Esophagus (tissue), 2 donors: ENCODE results near the gene PLCB1. TPM values are rescaled to one million over a fixed set of nuclear protein-coding genes. Genes with fewer than 3 reads are reported as not detected.

ENCODE experiments used
- H3K27ac ChIP-seq, 2 donors: one replicate each; pipeline ENCODE4 v1.5.1; 2013; ENCODE audit warnings: low read depth in 2 of 2, mild to moderate bottlenecking in 2 of 2, inconsistent platforms in 1 of 2, low read length in 1 of 2, moderate library complexity in 1 of 2
- H3K27me3 ChIP-seq, 2 donors: one replicate each; pipeline ENCODE4 v1.6.1; 2013; ENCODE audit warnings: low read length in 2 of 2, control low read depth in 1 of 2, mild to moderate bottlenecking in 1 of 2; ENCODE audit not compliant: insufficient read depth in 2 of 2, control insufficient read depth in 1 of 2
- H3K36me3 ChIP-seq, 2 donors: one replicate each; pipeline ENCODE4 v1.6.1; 2013; ENCODE audit warnings: low read length in 1 of 2; ENCODE audit not compliant: control insufficient read depth in 2 of 2, insufficient read depth in 2 of 2
- H3K4me1 ChIP-seq, 2 donors: one replicate each; pipeline ENCODE4 v1.6.1; 2013; ENCODE audit warnings: low read length in 1 of 2; ENCODE audit not compliant: control insufficient read depth in 2 of 2, insufficient read depth in 2 of 2
- H3K4me3 ChIP-seq, 2 donors: one replicate each; pipeline ENCODE4 v1.5.1; 2013; ENCODE audit warnings: low read length in 2 of 2, mild to moderate bottlenecking in 2 of 2, low read depth in 1 of 2, moderate library complexity in 1 of 2
- H3K9me3 ChIP-seq, 2 donors: one replicate each; pipeline ENCODE4 v1.6.1; 2013; ENCODE audit warnings: mild to moderate bottlenecking in 2 of 2, low read depth in 1 of 2, low read length in 1 of 2, moderate library complexity in 1 of 2; ENCODE audit not compliant: control insufficient read depth in 2 of 2, insufficient read depth in 1 of 2
- WGBS, 2 donors: extraction: QIAGEN DNeasy Blood & Tissue Kit; methylation state at CpG; one replicate each; pipeline ENCODE4 v1.1.7; 2013; 5-methylcytosine and 5-hydroxymethylcytosine counted together
- polyA plus RNA-seq, 2 donors: library from polyadenylated mRNA; stranded (reverse); fragments of 200-250 nt; gene quantifications; one replicate each; pipeline ENCODE4 v1.2.3, GENCODE V29; 2013
- donor health status: healthy with polysubstance abuse.
- donor health status: Bipolar disorder and iron deficiency.

Gene PLCB1
- polyA plus RNA-seq, 2 donors = 1.7 to 3.0 TPM

DNA sequence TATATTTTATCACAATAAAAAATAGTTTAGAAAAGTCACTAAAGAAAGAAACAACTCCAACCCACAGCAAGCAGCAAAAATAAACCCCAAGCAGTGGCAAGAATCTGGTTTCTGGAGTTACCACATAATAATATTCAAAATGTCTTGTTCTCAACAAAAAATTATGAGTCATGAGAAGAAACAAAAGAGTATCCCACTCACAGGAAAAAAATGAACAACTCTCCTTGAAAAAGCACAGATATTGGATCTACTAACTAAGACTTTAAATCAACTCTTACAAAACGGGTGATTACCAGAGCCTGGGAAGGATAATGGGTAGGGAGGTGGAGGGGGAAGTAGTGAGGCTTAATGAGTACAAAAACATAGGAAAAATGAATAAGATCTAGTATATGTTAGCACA is 425.6 kb downstream of the PLCB1 start:
- H3K4me1 ChIP-seq = no peaks in the 10 kb centered on the region
- no peaks in the 10 kb centered on the region for H3K9me3 ChIP-seq
- no peak overlapping the region for H3K27ac ChIP-seq
- WGBS, 2 donors = 78 to 83% methylated on average over 1 of the region's 1 CpG
- H3K36me3 ChIP-seq = no peaks in the 10 kb centered on the region
- H3K4me3 ChIP-seq = no peak overlapping the region
- H3K27me3 ChIP-seq = no peaks in the 10 kb centered on the region

DNA sequence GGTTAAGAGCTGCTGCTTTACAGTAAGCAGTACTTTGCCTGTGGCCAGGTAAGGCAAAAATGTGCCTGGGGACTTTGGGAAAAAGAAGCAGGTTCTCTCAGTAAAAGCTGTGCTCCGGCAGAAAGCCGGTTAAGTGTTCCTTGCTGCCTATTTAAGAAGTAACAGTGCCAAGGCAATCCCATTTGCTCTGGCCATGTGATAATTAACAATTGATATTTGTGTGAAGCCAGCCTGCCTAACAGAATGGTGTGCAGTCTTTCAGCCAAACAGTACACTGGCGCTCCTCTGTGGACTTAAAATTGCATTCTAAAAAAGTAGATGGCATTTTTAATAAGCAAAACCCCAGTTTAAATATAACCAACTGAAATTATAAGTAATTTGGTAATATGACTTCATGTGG is 430.3 kb downstream of the PLCB1 start:
- Histone ChIP-seq H3K27me3 (no peaks in the 10 kb centered on the region), H3K9me3 (no peaks in the 10 kb centered on the region), H3K4me1 (no peaks in the 10 kb centered on the region), H3K27ac (no peak overlapping the region), H3K4me3 (no peak overlapping the region), H3K36me3 (no peaks in the 10 kb centered on the region)
- 91 to 93% methylated on average over 3 of the region's 3 CpGs for WGBS, 2 donors

DNA sequence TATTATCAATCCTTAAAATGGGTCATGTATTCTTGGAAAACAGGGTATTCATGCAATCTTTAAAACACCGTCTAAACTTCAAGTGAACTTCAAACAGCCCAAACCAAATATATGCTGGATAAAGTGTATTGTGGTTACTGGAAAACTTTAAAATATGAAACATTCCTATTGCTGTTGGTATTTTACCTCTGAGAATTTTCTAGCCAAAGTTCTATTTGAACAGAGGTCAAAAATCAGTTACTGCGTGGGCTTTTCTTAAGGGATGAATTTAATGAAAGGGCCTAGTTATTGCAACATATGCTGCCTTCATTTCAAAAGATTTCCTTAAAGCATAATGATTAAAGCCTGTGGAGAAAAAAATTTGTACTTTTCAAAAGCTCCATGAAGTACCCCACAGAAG is 436.0 kb downstream of the PLCB1 start:
- Histone ChIP-seq H3K27ac (no peak overlapping the region), H3K27me3 (no peaks in the 10 kb centered on the region)
- 63 to 71% methylated on average over 2 of the region's 2 CpGs for WGBS, 2 donors

DNA sequence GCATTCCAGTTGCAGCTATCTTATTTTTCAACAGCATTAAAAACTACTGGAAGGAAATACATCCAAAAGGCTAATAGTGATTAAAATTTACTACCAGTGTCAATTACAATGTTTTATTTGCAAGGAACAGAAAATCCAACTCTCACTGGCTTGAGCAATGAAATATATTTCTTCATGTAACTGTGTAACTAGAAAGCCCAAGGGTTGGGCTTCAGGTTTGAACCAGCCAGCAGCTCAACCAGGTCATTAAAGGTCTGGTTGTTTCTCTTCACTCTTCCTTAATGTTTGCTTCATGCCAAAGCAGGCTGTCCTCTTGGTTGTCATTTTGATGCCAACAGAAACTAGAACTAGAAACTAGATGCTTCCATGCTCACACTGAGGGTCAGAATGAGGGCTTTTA is 437.7 kb downstream of the PLCB1 start:
- no peaks in the 10 kb centered on the region for H3K36me3 ChIP-seq
- no peaks in the 10 kb centered on the region for H3K9me3 ChIP-seq
- H3K27me3 ChIP-seq = no peaks in the 10 kb centered on the region
- no peaks in the 10 kb centered on the region for H3K4me1 ChIP-seq
- H3K4me3 ChIP-seq = no peak overlapping the region
- no peak overlapping the region for H3K27ac ChIP-seq

More for the DNA sequence above, 436.0 kb downstream of the PLCB1 start:
- Histone ChIP-seq H3K4me1 (no peaks in the 10 kb centered on the region), H3K4me3 (no peak overlapping the region), H3K9me3 (no peaks in the 10 kb centered on the region), H3K36me3 (no peaks in the 10 kb centered on the region)

DNA sequence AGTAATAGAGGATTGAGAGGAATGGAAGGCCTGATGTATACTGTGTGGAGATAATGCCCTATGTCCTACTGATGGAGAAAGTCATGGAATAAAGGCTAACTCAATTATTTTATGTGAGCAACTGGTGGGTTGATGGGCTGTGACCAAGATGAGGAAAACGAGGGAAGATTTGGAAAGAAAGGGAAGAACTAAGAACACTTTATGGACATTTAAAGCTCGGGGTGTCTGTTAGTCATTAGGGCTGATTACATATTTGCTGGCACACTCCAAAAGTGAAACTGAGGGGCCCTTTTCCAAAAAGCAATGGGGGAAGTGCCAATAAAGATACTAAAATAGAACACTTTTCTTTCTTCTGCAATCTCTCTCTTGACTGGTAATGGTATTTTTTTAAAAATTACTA is 439.5 kb downstream of the PLCB1 start:
- 51% methylated on average over 2 of the region's 2 CpGs for WGBS, 2 donors
- no peaks in the 10 kb centered on the region for H3K4me1 ChIP-seq
- no peak overlapping the region for H3K4me3 ChIP-seq
- no peak overlapping the region for H3K27ac ChIP-seq
- H3K36me3 ChIP-seq = no peaks in the 10 kb centered on the region
- H3K9me3 ChIP-seq = no peaks in the 10 kb centered on the region
- H3K27me3 ChIP-seq = no peaks in the 10 kb centered on the region

DNA sequence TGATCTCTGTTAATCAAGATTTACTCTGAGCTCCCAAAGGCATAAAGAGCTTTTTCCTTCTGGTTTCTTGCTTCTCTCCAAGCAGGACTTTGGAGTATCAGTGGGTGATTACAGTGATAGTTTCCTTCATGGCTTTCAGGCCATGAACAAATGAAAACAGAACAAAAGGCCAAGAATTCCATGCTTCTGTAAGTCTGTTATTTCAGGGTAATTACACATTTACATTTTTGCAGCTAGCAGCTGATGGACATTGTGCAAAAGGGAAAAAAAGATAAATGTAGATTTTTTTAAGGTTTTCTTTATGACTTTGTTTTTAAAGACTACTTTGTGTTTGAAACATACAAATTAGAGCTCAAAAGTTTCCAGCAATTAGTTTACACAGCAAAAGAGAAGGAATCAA is 441.6 kb downstream of the PLCB1 start:
- no peak overlapping the region for H3K27ac ChIP-seq
- no peaks in the 10 kb centered on the region for H3K36me3 ChIP-seq
- H3K27me3 ChIP-seq = no peaks in the 10 kb centered on the region
- no peak overlapping the region for H3K4me3 ChIP-seq
- H3K4me1 ChIP-seq = no peaks in the 10 kb centered on the region
- H3K9me3 ChIP-seq = no peaks in the 10 kb centered on the region

DNA sequence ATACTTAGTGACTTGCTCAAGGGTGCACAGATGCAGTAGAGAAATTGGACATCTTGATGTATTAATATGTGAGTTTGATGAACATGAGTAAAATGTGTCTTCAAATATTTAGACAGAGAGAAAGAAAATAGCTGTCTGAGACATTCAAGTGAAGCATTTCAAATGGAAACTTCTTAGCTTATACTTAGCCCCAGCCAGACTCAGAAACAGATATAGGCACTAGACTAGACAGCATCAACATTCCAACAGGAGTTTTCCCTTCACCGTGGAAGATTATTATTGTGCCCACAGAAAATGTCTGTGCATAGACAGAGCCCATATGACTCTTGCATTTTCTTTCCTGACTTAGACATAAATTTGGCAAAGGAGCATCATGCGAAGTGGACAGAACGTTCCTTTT is 443.0 kb downstream of the PLCB1 start:
- H3K27ac ChIP-seq = no peak overlapping the region
- no peaks in the 10 kb centered on the region for H3K4me1 ChIP-seq
- no peak overlapping the region for H3K4me3 ChIP-seq
- H3K27me3 ChIP-seq = no peaks in the 10 kb centered on the region
- 87 to 90% methylated on average over 3 of the region's 3 CpGs for WGBS, 2 donors
- no peaks in the 10 kb centered on the region for H3K36me3 ChIP-seq
- H3K9me3 ChIP-seq = no peaks in the 10 kb centered on the region

DNA sequence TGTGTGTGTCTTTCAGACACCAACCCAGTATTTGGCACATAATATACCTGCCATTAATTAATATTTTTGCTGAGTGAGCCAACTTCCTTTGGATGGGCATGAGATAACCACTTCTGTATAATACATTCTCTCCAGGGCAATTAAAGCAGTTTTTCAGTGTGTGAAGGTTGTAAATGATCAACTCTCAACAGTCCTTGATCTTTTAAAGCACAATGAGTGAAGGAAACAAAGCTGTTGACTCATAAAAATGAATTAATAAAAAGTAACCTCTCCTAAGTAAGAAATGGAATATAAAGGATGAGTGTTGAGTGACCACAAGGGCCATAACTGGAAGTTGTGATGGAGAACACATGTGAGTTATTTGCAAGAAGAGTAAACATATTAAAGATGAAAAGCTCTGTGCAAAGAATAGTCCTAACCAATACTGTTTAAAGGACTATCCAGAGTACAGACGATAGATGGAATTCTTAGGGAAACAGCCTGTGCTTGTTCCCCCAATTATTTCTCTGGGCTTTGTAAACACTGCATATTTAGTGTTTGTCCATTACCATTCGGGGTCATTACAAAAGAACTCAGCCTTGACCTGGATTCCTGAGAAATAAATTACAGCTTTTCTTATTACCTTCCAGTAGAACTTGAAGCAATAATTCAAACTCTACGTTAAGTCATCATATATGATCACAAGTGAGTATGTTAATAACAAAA is 446.2 kb downstream of the PLCB1 start:
- no peaks in the 10 kb centered on the region for H3K27me3 ChIP-seq
- no peak overlapping the region for H3K27ac ChIP-seq
- no peaks in the 10 kb centered on the region for H3K9me3 ChIP-seq
- no peaks in the 10 kb centered on the region for H3K4me1 ChIP-seq
- 56 to 58% methylated on average over 3 of the region's 3 CpGs for WGBS, 2 donors
- H3K4me3 ChIP-seq = no peak overlapping the region
- H3K36me3 ChIP-seq = no peaks in the 10 kb centered on the region

DNA sequence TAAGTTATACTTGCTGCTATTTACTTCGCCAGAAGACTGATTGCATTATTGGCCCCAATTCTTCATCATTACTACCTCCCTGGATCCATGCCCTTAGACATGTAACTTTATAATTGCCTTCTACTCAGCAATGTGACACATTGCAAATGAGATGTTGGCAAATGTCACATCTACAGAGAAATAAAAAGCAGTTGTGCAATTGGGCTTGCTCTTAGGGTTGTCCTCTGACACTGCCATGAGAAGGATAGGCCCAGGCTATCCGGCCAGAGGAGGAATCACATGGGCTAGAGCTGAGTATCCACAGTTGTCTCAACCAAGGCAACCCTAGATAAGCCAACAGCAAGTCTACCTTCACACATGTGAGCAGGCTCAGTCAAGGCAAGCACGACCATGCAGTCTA is 447.0 kb downstream of the PLCB1 start:
- no peak overlapping the region for H3K4me3 ChIP-seq
- H3K27ac ChIP-seq = peak overlapping the region in 1 of 2 donors; percentile 7
- no peaks in the 10 kb centered on the region for H3K36me3 ChIP-seq
- H3K27me3 ChIP-seq = no peaks in the 10 kb centered on the region
- H3K4me1 ChIP-seq = no peaks in the 10 kb centered on the region
- WGBS, 2 donors = 82 to 85% methylated on average over 3 of the region's 3 CpGs
- H3K9me3 ChIP-seq = no peaks in the 10 kb centered on the region

DNA sequence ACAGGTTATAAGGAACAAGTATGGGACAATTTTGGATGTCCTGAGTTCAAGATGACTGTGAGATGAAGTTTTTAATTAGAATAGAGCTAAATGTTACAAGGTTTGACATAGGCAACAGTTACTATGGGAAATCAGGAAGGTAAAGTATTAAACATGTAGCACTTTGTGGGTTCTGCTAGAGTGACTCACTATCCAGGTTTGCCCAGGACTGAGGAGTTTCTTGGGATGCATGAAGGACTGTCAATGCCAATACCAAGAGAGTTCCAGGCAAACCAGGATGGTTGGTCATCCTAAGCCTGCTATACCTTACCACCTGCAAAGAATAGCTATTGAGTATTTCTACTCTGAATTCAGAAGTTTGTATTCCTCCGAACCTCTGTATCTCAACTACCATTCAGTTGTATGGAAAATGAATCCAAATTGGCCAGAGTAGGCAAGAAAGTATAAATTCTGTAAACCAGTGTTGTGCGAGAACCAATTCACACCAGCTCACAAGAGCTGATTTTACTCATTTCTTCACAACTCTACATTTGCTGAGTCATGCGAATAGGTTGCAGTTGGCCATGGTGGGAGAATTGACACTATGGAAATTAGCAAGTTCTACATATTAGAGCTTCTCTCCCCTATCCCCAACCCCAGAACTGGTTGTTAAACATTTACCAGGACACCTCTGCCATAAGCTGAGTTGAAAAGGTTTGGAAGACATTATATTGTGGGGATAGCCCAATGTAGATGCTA is 449.5 kb downstream of the PLCB1 start:
- H3K4me1 ChIP-seq = no peaks in the 10 kb centered on the region
- no peak overlapping the region for H3K4me3 ChIP-seq
- H3K27me3 ChIP-seq = no peaks in the 10 kb centered on the region
- H3K36me3 ChIP-seq = no peaks in the 10 kb centered on the region
- H3K9me3 ChIP-seq = no peaks in the 10 kb centered on the region
- H3K27ac ChIP-seq = no peak overlapping the region
- WGBS, 2 donors = 95 to 96% methylated on average over 3 of the region's 3 CpGs
